ENCODE measurements around the gene FAHD2B. TPM values are rescaled to one million over a fixed set of nuclear protein-coding genes. Genes with fewer than 3 reads are reported as not detected.
"Not testable (repeated sequence)": the region's sequence is repeated elsewhere in the genome, so short reads cannot be mapped to it uniquely, and the experiment has no call there.

The FAHD2B gene
- total RNA-seq: 19.2 to 24.8 TPM (median 23.2 TPM) in 3 replicates
- long read RNA-seq, transcript FAHD2B-201 (8 exons, 1,305 nt): minor isoform, 13 of 59 reads
- long read RNA-seq, transcript FAHD2B-202 (9 exons, 1,388 nt): major isoform, 33 of 59 reads
- long read RNA-seq, partial matches to known transcripts: 2 of 59 reads
- long read RNA-seq, other reads (novel, unspliced or antisense): 11 of 59 reads

GRCh38 chr2:97094772-97095611, at the start of gene FAHD2B:
Gene FAHD2B, minus strand, starts transcription at chr2:97094882. Its CDS starts 3,176 bp downstream, at chr2:97091706.
- DNase-seq (ENCODE audit: low spot score); H3K36me3 Mint-ChIP-seq (ENCODE audit: low read depth); H3K4me1 Mint-ChIP-seq (ENCODE audit: low read depth); H3K27me3 Mint-ChIP-seq (ENCODE audit: low read depth): not testable (repeated sequence)
- Mint-ChIP-seq H3K4me3 (ENCODE audit: unreplicated experiment) (peak within 1 kb of the TSS; percentile 74), H3K27ac (ENCODE audit: unreplicated experiment) (peak within 1 kb of the TSS; percentile 65), H3K9me3 (ENCODE audit: low read depth) (peaks cover 14% of the 10 kb centered on the region)

DNA sequence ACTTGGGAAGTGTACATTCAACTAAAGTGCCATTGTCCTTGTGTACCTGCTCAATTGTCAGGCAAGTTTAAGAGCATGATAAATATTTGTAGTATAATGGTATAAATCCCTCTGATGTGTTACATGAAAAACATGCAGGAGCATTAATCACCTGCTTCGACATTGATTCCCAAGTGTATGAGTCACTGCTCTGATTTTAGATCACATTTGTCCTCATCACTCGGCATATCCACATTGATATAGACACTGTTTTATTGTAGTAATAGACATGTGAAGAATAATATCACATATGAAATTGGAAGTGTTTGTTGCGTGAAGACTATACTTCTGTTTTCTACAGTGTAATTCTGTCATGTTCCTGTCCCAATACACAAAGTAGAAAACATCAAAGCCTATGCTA, 49.3 kb upstream of the FAHD2B start:
- peaks cover 14% of the 10 kb centered on the region for H3K36me3 Mint-ChIP-seq (ENCODE audit: low read depth)
- not testable (repeated sequence) for H3K4me3 Mint-ChIP-seq (ENCODE audit: unreplicated experiment); H3K4me1 Mint-ChIP-seq (ENCODE audit: low read depth); H3K27me3 Mint-ChIP-seq (ENCODE audit: low read depth); DNase-seq (ENCODE audit: low spot score); H3K27ac Mint-ChIP-seq (ENCODE audit: unreplicated experiment); H3K9me3 Mint-ChIP-seq (ENCODE audit: low read depth)

GRCh38 chr2:97129090-97129489, 34.4 kb upstream of the FAHD2B start:
- not testable (repeated sequence) for DNase-seq (ENCODE audit: low spot score); H3K27ac Mint-ChIP-seq (ENCODE audit: unreplicated experiment); H3K36me3 Mint-ChIP-seq (ENCODE audit: low read depth); H3K27me3 Mint-ChIP-seq (ENCODE audit: low read depth); H3K4me1 Mint-ChIP-seq (ENCODE audit: low read depth); H3K9me3 Mint-ChIP-seq (ENCODE audit: low read depth); H3K4me3 Mint-ChIP-seq (ENCODE audit: unreplicated experiment)

- H3K4me1 Mint-ChIP-seq (ENCODE audit: low read depth); H3K27me3 Mint-ChIP-seq (ENCODE audit: low read depth); H3K9me3 Mint-ChIP-seq (ENCODE audit: low read depth); H3K36me3 Mint-ChIP-seq (ENCODE audit: low read depth); DNase-seq (ENCODE audit: low spot score): not testable (repeated sequence)
- H3K4me3 Mint-ChIP-seq (ENCODE audit: unreplicated experiment): peak overlapping the region; percentile 99
- H3K27ac Mint-ChIP-seq (ENCODE audit: unreplicated experiment): peak overlapping the region; percentile 97
These were observed 19.2 kb upstream of the FAHD2B start for GRCh38 chr2:97113882-97114255.

GRCh38 chr2:97113050-97113881, 18.6 kb upstream of the FAHD2B start, which contains the start of gene ANKRD36:
Gene ANKRD36, plus strand, starts transcription at chr2:97113153. Its CDS starts 587 bp downstream, at chr2:97113740.
- Mint-ChIP-seq H3K4me3 (ENCODE audit: unreplicated experiment) (peak within 1 kb of the TSS; percentile 99), H3K27ac (ENCODE audit: unreplicated experiment) (peak within 1 kb of the TSS; percentile 97), H3K27me3 (ENCODE audit: low read depth) (peaks cover 14% of the 10 kb centered on the region)
- H3K4me1 Mint-ChIP-seq (ENCODE audit: low read depth); H3K36me3 Mint-ChIP-seq (ENCODE audit: low read depth); H3K9me3 Mint-ChIP-seq (ENCODE audit: low read depth): not testable (repeated sequence)
- DNase-seq (ENCODE audit: low spot score): peak; percentile 88
- peak; percentile 70 for TF ChIP-seq CTCF (IDR thresholded peaks at IDR 0.05)

GRCh38 chr2:97112320-97113049, 17.8 kb upstream of the FAHD2B start:
- H3K27me3 Mint-ChIP-seq (ENCODE audit: low read depth): peaks cover 14% of the 10 kb centered on the region
- H3K36me3 Mint-ChIP-seq (ENCODE audit: low read depth); H3K9me3 Mint-ChIP-seq (ENCODE audit: low read depth); H3K4me1 Mint-ChIP-seq (ENCODE audit: low read depth): not testable (repeated sequence)
- peak; percentile 81 for DNase-seq (ENCODE audit: low spot score)
- peak; percentile 85 for TF ChIP-seq CTCF (IDR thresholded peaks at IDR 0.05)
- peak overlapping the region; percentile 85 for H3K4me3 Mint-ChIP-seq (ENCODE audit: unreplicated experiment)
- H3K27ac Mint-ChIP-seq (ENCODE audit: unreplicated experiment): peak overlapping the region; percentile 95

DNA sequence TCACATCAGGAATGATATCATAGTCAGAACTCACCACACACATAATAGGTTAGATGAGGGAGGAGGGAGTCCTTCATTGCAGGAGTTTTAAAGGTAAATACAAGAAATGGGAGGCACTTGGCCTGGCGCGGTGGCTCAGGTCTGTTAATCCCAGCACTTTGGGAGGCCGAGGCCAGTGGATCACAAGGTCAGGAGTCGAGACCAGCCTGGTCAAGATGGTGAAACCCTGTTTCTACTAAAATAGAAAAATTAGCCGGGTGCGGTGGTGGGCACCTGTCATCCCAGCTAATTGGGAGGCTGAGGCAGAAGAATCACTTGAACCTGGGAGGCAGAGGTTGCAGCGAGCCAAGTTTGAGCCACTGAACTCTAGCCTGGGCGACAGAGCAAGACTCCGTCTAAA, 16.6 kb upstream of the FAHD2B start:
- peaks cover 15% of the 10 kb centered on the region for H3K27me3 Mint-ChIP-seq (ENCODE audit: low read depth)
- not testable (repeated sequence) for DNase-seq (ENCODE audit: low spot score); H3K4me3 Mint-ChIP-seq (ENCODE audit: unreplicated experiment); H3K27ac Mint-ChIP-seq (ENCODE audit: unreplicated experiment); H3K36me3 Mint-ChIP-seq (ENCODE audit: low read depth); H3K4me1 Mint-ChIP-seq (ENCODE audit: low read depth); H3K9me3 Mint-ChIP-seq (ENCODE audit: low read depth)

GRCh38 chr2:97106878-97107277, 12.2 kb upstream of the FAHD2B start:
- H3K36me3 Mint-ChIP-seq (ENCODE audit: low read depth); H3K4me3 Mint-ChIP-seq (ENCODE audit: unreplicated experiment); H3K9me3 Mint-ChIP-seq (ENCODE audit: low read depth); DNase-seq (ENCODE audit: low spot score); H3K4me1 Mint-ChIP-seq (ENCODE audit: low read depth); H3K27ac Mint-ChIP-seq (ENCODE audit: unreplicated experiment): not testable (repeated sequence)
- H3K27me3 Mint-ChIP-seq (ENCODE audit: low read depth): peaks cover 17% of the 10 kb centered on the region

GRCh38 chr2:97098786-97099372, 4.2 kb upstream of the FAHD2B start:
- peaks cover 14% of the 10 kb centered on the region for H3K9me3 Mint-ChIP-seq (ENCODE audit: low read depth)
- not testable (repeated sequence) for H3K27ac Mint-ChIP-seq (ENCODE audit: unreplicated experiment)

More at GRCh38 chr2:97098786-97099372, 4.2 kb upstream of the FAHD2B start:
- not testable (repeated sequence) for H3K27me3 Mint-ChIP-seq (ENCODE audit: low read depth); DNase-seq (ENCODE audit: low spot score); H3K4me1 Mint-ChIP-seq (ENCODE audit: low read depth); H3K36me3 Mint-ChIP-seq (ENCODE audit: low read depth); H3K4me3 Mint-ChIP-seq (ENCODE audit: unreplicated experiment)
